NCI-H82 treated with DMSO at 0.1 percent for 48 hours (cell line): ENCODE measurements around the gene SERPINI2.

Source experiments
- DNase-seq: peaks from one replicate; lab custom pipeline; 2025; ENCODE audit not compliant: unreplicated experiment; lab: John Stamatoyannopoulos, UW

Gene SERPINI2

GRCh38 chr3:167473863-167474262, at the start of gene SERPINI2:
Gene SERPINI2, minus strand, starts transcription at chr3:167474042. Its CDS starts 2,208 bp downstream, at chr3:167471834.
- no peak for DNase-seq

- no peak for DNase-seq
Observed at GRCh38 chr3:167521006-167521355, 47.1 kb upstream of the SERPINI2 start.

GRCh38 chr3:167520266-167521005, 46.6 kb upstream of the SERPINI2 start:
- no peak for DNase-seq

GRCh38 chr3:167507954-167508353, 34.1 kb upstream of the SERPINI2 start:
- DNase-seq, result no peak

- DNase-seq, result no peak
Observed at GRCh38 chr3:167502401-167502800, 28.6 kb upstream of the SERPINI2 start.

GRCh38 chr3:167501941-167502340, 28.1 kb upstream of the SERPINI2 start:
- DNase-seq, result no peak

GRCh38 chr3:167497903-167498302, 24.1 kb upstream of the SERPINI2 start:
- no peak for DNase-seq

GRCh38 chr3:167493244-167493643, 19.4 kb upstream of the SERPINI2 start:
- DNase-seq, result no peak

GRCh38 chr3:167491621-167492020, 17.8 kb upstream of the SERPINI2 start:
- no peak for DNase-seq

- DNase-seq, result no peak
Observed at GRCh38 chr3:167489571-167489970, 15.7 kb upstream of the SERPINI2 start.

GRCh38 chr3:167487556-167487955, 13.7 kb upstream of the SERPINI2 start:
- DNase-seq, result no peak

- DNase-seq, result no peak
Observed at GRCh38 chr3:167484551-167484950, 10.7 kb upstream of the SERPINI2 start.

GRCh38 chr3:167483708-167484475, 10.1 kb upstream of the SERPINI2 start:
- peak; percentile 87 for DNase-seq

GRCh38 chr3:167481164-167481563, 7.3 kb upstream of the SERPINI2 start:
- no peak for DNase-seq

GRCh38 chr3:167480748-167481147, 6.9 kb upstream of the SERPINI2 start:
- no peak for DNase-seq

GRCh38 chr3:167469381-167469780, 4.5 kb downstream of the SERPINI2 start:
- no peak for DNase-seq

- no peak for DNase-seq
Observed at GRCh38 chr3:167467848-167468611, 5.8 kb downstream of the SERPINI2 start.

- DNase-seq, result no peak
Observed at GRCh38 chr3:167466966-167467365, 6.9 kb downstream of the SERPINI2 start.

GRCh38 chr3:167456157-167456799, 17.6 kb downstream of the SERPINI2 start:
- no peak for DNase-seq

GRCh38 chr3:167453815-167454214, 20.0 kb downstream of the SERPINI2 start:
- DNase-seq, result no peak

- no peak for DNase-seq
Observed at GRCh38 chr3:167451282-167451681, 22.6 kb downstream of the SERPINI2 start.
